ENCODE data around the gene HNMT.

Gene HNMT

GRCh38 chr2:137924019-137924418 is 40.3 kb upstream of the HNMT start:
- Histone ChIP-seq H3K27me3 (ENCODE audit: insufficient read depth, low read length, poor library complexity, severe bottlenecking) (no peaks in the 10 kb centered on the region), H3K4me3 (ENCODE audit: low read length, poor library complexity, severe bottlenecking) (no peak overlapping the region), H3F3A (ENCODE audit: low read depth) (no peaks in the 10 kb centered on the region), H2AFZ (ENCODE audit: low read length) (no peak overlapping the region), H3K79me2 (ENCODE audit: insufficient read depth, low read length) (no peaks in the 10 kb centered on the region), H3K36me3 (ENCODE audit: insufficient read depth, low read length) (no peaks in the 10 kb centered on the region), H3K4me2 (ENCODE audit: low read depth, low read length, poor library complexity, severe bottlenecking) (no peak overlapping the region), H3K9me3 (ENCODE audit: insufficient read depth, low read depth, low read length) (no peaks in the 10 kb centered on the region), H3K4me1 (ENCODE audit: insufficient read depth, low read length, poor library complexity, severe bottlenecking) (no peaks in the 10 kb centered on the region), H3K9ac (ENCODE audit: low read depth, low read length, poor library complexity, severe bottlenecking) (no peak overlapping the region), H3K9me2 (replicated peaks; ENCODE audit: low read depth, low read length) (no peaks in the 10 kb centered on the region), H4K20me1 (ENCODE audit: insufficient read depth, low read length, poor library complexity, severe bottlenecking) (no peaks in the 10 kb centered on the region)
- TF ChIP-seq EZH2phosphoT487 (IDR thresholded peaks at IDR 0.05; ENCODE audit: borderline replicate concordance) = no peak
- no peak for TF ChIP-seq CTCF (conservative IDR thresholded peaks at IDR 0.05; ENCODE audit: low read length)

- H3K9ac ChIP-seq (ENCODE audit: low read depth, low read length, poor library complexity, severe bottlenecking) = no peak overlapping the region
- H3F3A ChIP-seq (ENCODE audit: low read depth) = no peaks in the 10 kb centered on the region
- TF ChIP-seq CTCF (conservative IDR thresholded peaks at IDR 0.05; ENCODE audit: low read length) = no peak
- TF ChIP-seq EZH2phosphoT487 (IDR thresholded peaks at IDR 0.05; ENCODE audit: borderline replicate concordance) = no peak
- no peaks in the 10 kb centered on the region for H3K4me1 ChIP-seq (ENCODE audit: insufficient read depth, low read length, poor library complexity, severe bottlenecking)
- no peak overlapping the region for H3K4me3 ChIP-seq (ENCODE audit: low read length, poor library complexity, severe bottlenecking)
- no peaks in the 10 kb centered on the region for H3K9me2 ChIP-seq (replicated peaks; ENCODE audit: low read depth, low read length)
- H3K4me2 ChIP-seq (ENCODE audit: low read depth, low read length, poor library complexity, severe bottlenecking) = no peak overlapping the region
- no peaks in the 10 kb centered on the region for H3K27me3 ChIP-seq (ENCODE audit: insufficient read depth, low read length, poor library complexity, severe bottlenecking)
- no peak overlapping the region for H2AFZ ChIP-seq (ENCODE audit: low read length)
- H3K36me3 ChIP-seq (ENCODE audit: insufficient read depth, low read length) = no peaks in the 10 kb centered on the region
- H3K9me3 ChIP-seq (ENCODE audit: insufficient read depth, low read depth, low read length) = no peaks in the 10 kb centered on the region
- no peaks in the 10 kb centered on the region for H3K79me2 ChIP-seq (ENCODE audit: insufficient read depth, low read length)
- H4K20me1 ChIP-seq (ENCODE audit: insufficient read depth, low read length, poor library complexity, severe bottlenecking) = no peaks in the 10 kb centered on the region
Measured at GRCh38 chr2:137925599-137925998, 38.7 kb upstream of the HNMT start.

GRCh38 chr2:137927846-137928245 is 36.4 kb upstream of the HNMT start:
- no peaks in the 10 kb centered on the region for H3F3A ChIP-seq (ENCODE audit: low read depth)
- no peaks in the 10 kb centered on the region for H3K27me3 ChIP-seq (ENCODE audit: insufficient read depth, low read length, poor library complexity, severe bottlenecking)
- H3K9me2 ChIP-seq (replicated peaks; ENCODE audit: low read depth, low read length) = no peaks in the 10 kb centered on the region
- no peaks in the 10 kb centered on the region for H3K9me3 ChIP-seq (ENCODE audit: insufficient read depth, low read depth, low read length)
- no peaks in the 10 kb centered on the region for H3K4me1 ChIP-seq (ENCODE audit: insufficient read depth, low read length, poor library complexity, severe bottlenecking)
- no peak overlapping the region for H2AFZ ChIP-seq (ENCODE audit: low read length)
- TF ChIP-seq EZH2phosphoT487 (IDR thresholded peaks at IDR 0.05; ENCODE audit: borderline replicate concordance) (no peak), CTCF (conservative IDR thresholded peaks at IDR 0.05; ENCODE audit: low read length) (no peak)
- H3K4me2 ChIP-seq (ENCODE audit: low read depth, low read length, poor library complexity, severe bottlenecking) = no peak overlapping the region
- H3K9ac ChIP-seq (ENCODE audit: low read depth, low read length, poor library complexity, severe bottlenecking) = no peak overlapping the region
- no peaks in the 10 kb centered on the region for H3K79me2 ChIP-seq (ENCODE audit: insufficient read depth, low read length)
- no peaks in the 10 kb centered on the region for H3K36me3 ChIP-seq (ENCODE audit: insufficient read depth, low read length)
- no peak overlapping the region for H3K4me3 ChIP-seq (ENCODE audit: low read length, poor library complexity, severe bottlenecking)
- H4K20me1 ChIP-seq (ENCODE audit: insufficient read depth, low read length, poor library complexity, severe bottlenecking) = no peaks in the 10 kb centered on the region

All from Loucy (cell line).